ENCODE results near the gene NGEF.

- TF ChIP-seq CTCF (IDR thresholded peaks at IDR 0.05) (no peak), POLR2A (IDR thresholded peaks at IDR 0.05) (no peak)
Observed at GRCh38 chr2:232950751-232951150, 62.3 kb downstream of the NGEF start.
